Thyroid gland (tissue), 4 donors: ENCODE data around the gene WDR55.
"Not testable (repeated sequence)": the region's sequence is repeated elsewhere in the genome, so short reads cannot be mapped to it uniquely, and the experiment has no call there.

Source experiments
- CTCF ChIP-seq, 6 experiments: fragments of 200-600 bp in 3 of 6; fragments of 450-650 bp in 3 of 6; sonication (generic) in 3 of 6; IDR thresholded peaks; one replicate each; pipeline ENCODE4 v1.5.1; 2016 to 2019; ENCODE audit warnings: antibody characterized with exemption in 6 of 6, mild to moderate bottlenecking in 2 of 6, inconsistent platforms in 1 of 6, moderate library complexity in 1 of 6
- POLR2A ChIP-seq, 2 donors: fragments of 450-650 bp; IDR thresholded peaks; one replicate each; pipeline ENCODE4 v1.6.1; 2017; ENCODE audit warnings: antibody characterized with exemption in 2 of 2, mild to moderate bottlenecking in 2 of 2, moderate library complexity in 1 of 2

DNA sequence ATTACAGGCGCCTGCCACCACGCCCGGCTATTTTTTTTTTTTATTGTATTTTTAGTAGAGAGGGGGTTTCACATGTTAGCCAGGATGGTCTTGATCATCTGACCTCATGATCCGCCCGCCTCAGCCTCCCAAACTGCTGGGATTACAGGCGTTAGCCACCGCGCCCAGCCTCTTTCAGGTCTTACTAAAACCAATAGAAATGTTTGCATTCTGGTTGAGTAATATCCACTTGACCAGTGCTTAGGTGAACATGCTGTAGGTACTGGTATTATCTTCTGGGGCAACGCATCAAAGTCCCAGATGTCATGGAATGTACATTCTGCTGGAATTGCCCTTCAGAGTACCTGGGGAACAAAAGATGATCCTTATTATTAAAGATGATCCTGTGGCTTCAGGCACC, 44.1 kb downstream of the WDR55 start:
- TF ChIP-seq POLR2A, CTCF (IDR thresholded peaks at IDR 0.05): not testable (repeated sequence)
